K562 (cell line): Measurements from ENCODE around the gene CSF1R. TPM values are rescaled to one million over a fixed set of nuclear protein-coding genes. Genes with fewer than 3 reads are reported as not detected.

Experiments used
- ATAC-seq: fragments of 200-7000 bp; cut with Tn5 transposase; 3 replicates; pipeline ENCODE4 v1.9.1; 2020; ENCODE audit warnings: moderate library complexity
- BruUV-seq: library from RNA; stranded (reverse); fragments of 400-500 nt; replicated peaks from 2 replicates; lab custom pipeline; 2021; lab: Mats Ljungman, UMichigan
- CTCF ChIA-PET: fragments of 300-600 bp; formaldehyde crosslinking; extraction: SDS; loops from one replicate; lab custom pipeline; 2021; ENCODE audit warnings: low intra/inter-chr PET ratio; lab: Yijun Ruan, JAX
- POLR2A ChIA-PET: fragments of 300-600, 350-650 bp; sonication (Branson Sonifier 250); formaldehyde crosslinking; extraction: SDS; loops from one replicate; lab custom pipeline; 2021; ENCODE audit warnings: antibody characterized with exemption, inconsistent platforms; lab: Yijun Ruan, JAX
- DNase-seq, 4 experiments: peaks; one replicate each; pipeline versions ENCODE4 v3.0.0 to v3.0.0-alpha.2; 2011 to 2018; ENCODE audit warnings: low spot score in 3 of 4, mixed read lengths in 3 of 4; ENCODE audit errors: extremely low read depth in 1 of 4
- FAIRE-seq: peaks from 2 replicates; lab custom pipeline; 2011; peaks lifted over from hg19 to GRCh38; lab: Jason Lieb, UNC
- H2AFZ ChIP-seq: 2 replicates; pipeline ENCODE4 v1.6.0; 2011; ENCODE audit warnings: low read depth, low read length, control low read depth, inconsistent platforms
- H3K27ac ChIP-seq: fragments of 200-600 bp; 3 replicates; pipeline ENCODE4 v1.8.0; 2011; ENCODE audit warnings: low read depth, mild to moderate bottlenecking, control low read depth, inconsistent platforms, low read length, moderate library complexity, mixed read lengths; ENCODE audit errors: extremely low read depth
- H3K27me3 ChIP-seq, 2 experiments: fragments of 300-600 bp in 1 of 2; 2 replicates in 1 of 2; 3 replicates in 1 of 2; pipeline versions ENCODE4 v1.6.0 to v1.8.0; 2011; ENCODE audit warnings: inconsistent platforms in 2 of 2, low read length in 2 of 2, mild to moderate bottlenecking in 1 of 2, mixed read lengths in 1 of 2, moderate library complexity in 1 of 2; ENCODE audit not compliant: control insufficient read depth in 2 of 2, insufficient read depth in 2 of 2
- H3K36me3 ChIP-seq: fragments of 300-600 bp; 3 replicates; pipeline ENCODE4 v1.8.0; 2011; ENCODE audit warnings: mild to moderate bottlenecking, low read length, inconsistent platforms; ENCODE audit not compliant: control insufficient read depth, insufficient read depth
- H3K4me1 ChIP-seq, 2 experiments: fragments of 200-600 bp in 1 of 2; replicated peaks in 1 of 2; 2 replicates in 1 of 2; 3 replicates in 1 of 2; pipeline versions ENCODE4 v1.5.1 to v1.8.0; 2011; ENCODE audit warnings: inconsistent platforms in 2 of 2, low read length in 2 of 2, mild to moderate bottlenecking in 1 of 2, mixed read lengths in 1 of 2, moderate library complexity in 1 of 2; ENCODE audit not compliant: control insufficient read depth in 2 of 2, insufficient read depth in 2 of 2
- H3K4me2 ChIP-seq: 2 replicates; pipeline ENCODE4 v1.6.1; 2011; ENCODE audit warnings: low read length, control low read depth, inconsistent platforms, mixed read lengths; ENCODE audit not compliant: insufficient read depth
- H3K4me3 ChIP-seq: fragments of 200-600 bp; sonication (generic), shearing (Covaris generic); 2 replicates; pipeline ENCODE4 v1.5.1; 2016; ENCODE audit warnings: control low read depth, inconsistent platforms
- H3K79me2 ChIP-seq: fragments of 200-600 bp; 3 replicates; pipeline ENCODE4 v1.8.0; 2011; ENCODE audit warnings: low read length, inconsistent platforms; ENCODE audit not compliant: control insufficient read depth, insufficient read depth
- H3K9ac ChIP-seq, 2 experiments: 2 replicates each; pipeline versions ENCODE4 v1.6.0 to v1.6.1; 2011; ENCODE audit warnings: low read depth in 2 of 2, low read length in 2 of 2, control low read depth in 1 of 2, inconsistent platforms in 1 of 2, mild to moderate bottlenecking in 1 of 2, mixed read lengths in 1 of 2; ENCODE audit not compliant: insufficient read depth in 1 of 2
- H3K9me1 ChIP-seq: one replicate; pipeline ENCODE4 v1.6.0; 2011; ENCODE audit warnings: inconsistent platforms, mild to moderate bottlenecking, low read length, moderate library complexity; ENCODE audit not compliant: control insufficient read depth, insufficient read depth
- H3K9me3 ChIP-seq: replicated peaks from 2 replicates; pipeline ENCODE4 v1.5.1; 2011; ENCODE audit warnings: low read depth, low read length, inconsistent platforms; ENCODE audit not compliant: control insufficient read depth, insufficient read depth
- H4K20me1 ChIP-seq: replicated peaks from 2 replicates; pipeline ENCODE4 v1.6.1; 2011; ENCODE audit warnings: low read length, inconsistent platforms, mixed read lengths; ENCODE audit not compliant: control insufficient read depth, insufficient read depth
- BRD4 ChIP-seq: fragments of 200-600 bp; sonication (generic); IDR thresholded peaks from 2 replicates; pipeline ENCODE4 v1.6.1; 2017; ENCODE audit warnings: inconsistent platforms
- DLX4 ChIP-seq: fragments of 250-450 bp; sonication (Bioruptor Pico); IDR thresholded peaks from 2 replicates; pipeline ENCODE4 v1.6.1; 2021; ENCODE audit warnings: mild to moderate bottlenecking
- L3MBTL2 ChIP-seq: fragments of 450-650 bp; IDR thresholded peaks from 2 replicates; pipeline ENCODE4 v1.6.1; 2016; ENCODE audit warnings: mild to moderate bottlenecking, moderate library complexity
- MBD2 ChIP-seq: sonication (generic); IDR thresholded peaks from 2 replicates; pipeline ENCODE4 v1.6.1; 2016; ENCODE audit warnings: low read depth, borderline replicate concordance
- MEF2A ChIP-seq: IDR thresholded peaks from 2 replicates; pipeline ENCODE4 v1.6.1; 2011; ENCODE audit warnings: low read depth, mild to moderate bottlenecking, low read length, moderate library complexity; ENCODE audit not compliant: control insufficient read depth
- MEF2D ChIP-seq: conservative IDR thresholded peaks from 2 replicates; pipeline ENCODE4 v1.6.1; 2016; ENCODE audit warnings: low read depth, missing genetic modification characterization, missing compliant biosample characterization
- MEIS2 ChIP-seq: fragments of 450-650 bp; IDR thresholded peaks from 2 replicates; pipeline ENCODE4 v1.6.1; 2014; ENCODE audit warnings: mild to moderate bottlenecking; ENCODE audit not compliant: partially characterized antibody
- NFIX ChIP-seq: fragments of 250-450 bp; sonication (Bioruptor Pico); IDR thresholded peaks from 2 replicates; pipeline ENCODE4 v1.4.0; 2020; ENCODE audit warnings: low read depth, mild to moderate bottlenecking, moderate library complexity
- PKNOX1 ChIP-seq: fragments of 450-650 bp; IDR thresholded peaks from 2 replicates; pipeline ENCODE4 v1.6.1; 2016
- REST ChIP-seq, 2 experiments: fragments of 450-650 bp; formaldehyde crosslinking in 1 of 2; IDR thresholded peaks; 2 replicates each; pipeline versions ENCODE4 v1.4.0 to v1.6.1; 2014 to 2020; ENCODE audit warnings: mild to moderate bottlenecking in 2 of 2, borderline replicate concordance in 1 of 2, low read depth in 1 of 2
- TCF3 ChIP-seq: sonication (generic); formaldehyde crosslinking; IDR thresholded peaks from 2 replicates; pipeline ENCODE4 v1.4.0; 2020; ENCODE audit warnings: mild to moderate bottlenecking, missing genetic modification reagents
- ZBED1 ChIP-seq: IDR thresholded peaks from 2 replicates; pipeline ENCODE4 v1.6.1; 2014
- ZNF121 ChIP-seq: sonication (generic); formaldehyde crosslinking; conservative IDR thresholded peaks from 2 replicates; pipeline ENCODE4 v1.8.0; 2022; ENCODE audit warnings: missing genetic modification reagents
- WGBS: fragments of 100-300 bp; shearing (Covaris generic); methylation state at CpG from one replicate; pipeline ENCODE4 v1.1.6; 2016; ENCODE audit warnings: low coverage, mixed read lengths; ENCODE audit not compliant: insufficient coverage; ENCODE audit errors: missing lambda C conversion rate; 5-methylcytosine and 5-hydroxymethylcytosine counted together
- in situ Hi-C: fragments of 300-500 bp; cut with MboI; formaldehyde crosslinking; loops from 4 replicates; pipeline ENCODE4 v1.15.0; 2018; ENCODE audit warnings: inconsistent platforms, mixed read lengths
- intact Hi-C: fragments of 100-400 bp; cut with micrococcal nuclease; formaldehyde crosslinking; loops from 2 replicates; pipeline ENCODE4 v1.14.2; 2022
- polyA plus RNA-seq, 8 experiments: library from polyadenylated mRNA; depleted of rRNA in 4 of 8; stranded (reverse) in 5 of 8; unstranded in 3 of 8; fragments of >200 nt; fragmentation: Nextera tagmentation in 2 of 8; fragmentation: Illumina TruSeq in 1 of 8; extraction: Ambion mirVana in 2 of 8; extraction: Trizol in 1 of 8; gene quantifications; 2 replicates each; pipeline versions ENCODE4 v1.2.1 to v1.2.3, GENCODE V29; 2011 to 2014; ENCODE audit warnings: inconsistent platforms in 1 of 8, missing spikeins in 1 of 8
- total RNA-seq, 7 experiments: library from RNA; depleted of rRNA in 6 of 7; stranded (reverse); fragments of >200 nt in 6 of 7; fragmentation: Illumina TruSeq in 2 of 7; extraction: Trizol in 2 of 7; gene quantifications; 2 replicates each; pipeline versions ENCODE4 v1.2.1 to v1.2.3, GENCODE V29; 2011 to 2021; ENCODE audit warnings: low replicate concordance in 1 of 7
- TF ChIP-seq, protein P1 (sequence below): fragments of 250-450 bp; sonication (Bioruptor Pico); IDR thresholded peaks from 2 replicates; pipeline ENCODE4 v1.8.0; 2022; ENCODE audit warnings: moderate library complexity, mild to moderate bottlenecking, inconsistent platforms

The CSF1R gene
- total and polyA plus RNA-seq, 9 of the 15 experiments (the other 6 are each of a cell fraction or from before 2014, with no cell fraction given) = 0.03 to 0.64 (median 0.20) TPM; not detected in 6

- in situ Hi-C loops = no loop called here
- TF ChIP-seq REST (IDR thresholded peaks at IDR 0.05; ENCODE audit: borderline replicate concordance) = no peak
- no peak for TF ChIP-seq REST (CRISPR knock-in tag; IDR thresholded peaks at IDR 0.05; ENCODE audit: low read depth)
- peak; percentile 83 for TF ChIP-seq MEIS2
- TF ChIP-seq ZNF121 (CRISPR knock-in tag) = no peak
- no peak for TF ChIP-seq MBD2
- TF ChIP-seq BRD4 = no peak
- TF ChIP-seq MEF2D (tag) = peak; percentile 72
- TF ChIP-seq TCF3 (CRISPR knock-in tag) = no peak
- no peak for TF ChIP-seq NFIX
- TF ChIP-seq PKNOX1 = peak; percentile 49
- TF ChIP-seq ZBED1 = no peak
- 0 out of 2 replicates have a peak, but pooled peaks have one; percentile 45 for TF ChIP-seq MEF2A
- TF ChIP-seq DLX4 (CRISPR knock-in tag) = no peak
- TF ChIP-seq, protein P1, sequence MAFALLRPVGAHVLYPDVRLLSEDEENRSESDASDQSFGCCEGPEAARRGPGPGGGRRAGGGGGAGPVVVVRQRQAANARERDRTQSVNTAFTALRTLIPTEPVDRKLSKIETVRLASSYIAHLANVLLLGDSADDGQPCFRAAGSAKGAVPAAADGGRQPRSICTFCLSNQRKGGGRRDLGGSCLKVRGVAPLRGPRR = no peak
- TF ChIP-seq L3MBTL2 = no peak
Measured at GRCh38 chr5:150073677-150074076, 12.7 kb downstream of the CSF1R start.

More at GRCh38 chr5:150073677-150074076, 12.7 kb downstream of the CSF1R start:
- CTCF ChIA-PET = no interaction called here
- no peak for FAIRE-seq
- WGBS = 2% methylated on average over 3 of the region's 3 CpGs
- Histone ChIP-seq H3K4me3 (no peak overlapping the region), H3K27me3 (peaks cover 12 to 51% of the 10 kb centered on the region in 2 experiments), H3K4me1 (peaks cover 0 to 3% of the 10 kb centered on the region in 2 experiments; a peak in 2 of 5 replicates), H3K27ac (no peak overlapping the region), H3K79me2 (no peaks in the 10 kb centered on the region), H3K36me3 (no peaks in the 10 kb centered on the region), H2AFZ (no peak overlapping the region), H3K4me2 (no peak overlapping the region), H3K9me1 (no peaks in the 10 kb centered on the region), H3K9me3 (no peaks in the 10 kb centered on the region), H3K9ac (no peak overlapping the region), H4K20me1 (no peaks in the 10 kb centered on the region)
- intact Hi-C loops = loop anchor here (10.0 kb wide), 1 partner anchor 51 kb away; no protein-coding TSS in a partner anchor
- ATAC-seq = no peak
- no peak for DNase-seq
- POLR2A ChIA-PET = interaction anchor here (0.7 to 1.8 kb wide), 2 partner anchors 10 to 51 kb away, joined by 4 to 6 read pairs; no protein-coding TSS in a partner anchor
- BruUV-seq = no TSS peak
